Endothelial cell of umbilical vein (primary cell): ENCODE data around the gene RUSC2. TPM values are rescaled to one million over a fixed set of nuclear protein-coding genes. Genes with fewer than 3 reads are reported as not detected.

ENCODE experiments used
- BruUV-seq: library from RNA; stranded (reverse); fragments of 400-500 nt; replicated peaks from 2 replicates; lab custom pipeline; 2021; lab: Mats Ljungman, UMichigan
- CTCF ChIA-PET: fragments of 300-600, 350-600 bp; sonication (Branson Sonifier 250); formaldehyde crosslinking; loops from one replicate; lab custom pipeline; 2021; ENCODE audit warnings: antibody characterized with exemption, inconsistent platforms; lab: Charles Lee
- POLR2A ChIA-PET: fragments of 300-600, 350-600 bp; sonication (Branson Sonifier 250); formaldehyde crosslinking; loops from one replicate; lab custom pipeline; 2021; ENCODE audit warnings: antibody characterized with exemption, inconsistent platforms; lab: Charles Lee
- DNase-seq: peaks from one replicate; pipeline ENCODE4 v3.0.0-alpha.2; 2011; ENCODE audit warnings: low read depth, low spot score
- FAIRE-seq: peaks from 2 replicates; lab custom pipeline; 2011; peaks lifted over from hg19 to GRCh38; lab: Jason Lieb, UNC
- H2AFZ ChIP-seq: 2 replicates; pipeline ENCODE4 v1.6.0; 2012; ENCODE audit warnings: low read depth, low read length, control low read depth, inconsistent platforms
- H3K27ac ChIP-seq: 2 replicates; pipeline ENCODE4 v1.5.1; 2011; ENCODE audit warnings: low read depth, mild to moderate bottlenecking, control low read depth, low read length, moderate library complexity; ENCODE audit not compliant: insufficient read depth
- H3K27me3 ChIP-seq, 2 experiments: 2 replicates each; pipeline versions ENCODE4 v1.6.0 to v1.6.1; 2011; ENCODE audit warnings: low read length in 2 of 2, mixed read lengths in 1 of 2; ENCODE audit not compliant: control insufficient read depth in 2 of 2, insufficient read depth in 2 of 2
- H3K36me3 ChIP-seq, 2 experiments: 2 replicates in 1 of 2; 3 replicates in 1 of 2; pipeline ENCODE4 v1.5.1; 2011; ENCODE audit warnings: low read length in 2 of 2, mild to moderate bottlenecking in 1 of 2, moderate library complexity in 1 of 2; ENCODE audit not compliant: control insufficient read depth in 2 of 2, insufficient read depth in 2 of 2; ENCODE audit errors: extremely low read depth in 1 of 2
- H3K4me1 ChIP-seq: 3 replicates; pipeline ENCODE4 v1.5.1; 2011; ENCODE audit warnings: mild to moderate bottlenecking, low read length; ENCODE audit not compliant: control insufficient read depth, insufficient read depth; ENCODE audit errors: extremely low read depth
- H3K4me2 ChIP-seq: 2 replicates; pipeline ENCODE4 v1.6.1; 2011; ENCODE audit warnings: low read length, control low read depth, mixed read lengths; ENCODE audit not compliant: insufficient read depth
- H3K4me3 ChIP-seq, 3 experiments: fragments of 200-600 bp in 1 of 3; sonication (generic), shearing (Covaris generic) in 1 of 3; replicated peaks in 1 of 3; 2 replicates each; pipeline ENCODE4 v1.5.1; 2011 to 2016; ENCODE audit warnings: control low read depth in 3 of 3, low read length in 3 of 3, mild to moderate bottlenecking in 2 of 3, inconsistent platforms in 1 of 3, low read depth in 1 of 3, moderate library complexity in 1 of 3; ENCODE audit not compliant: insufficient read depth in 1 of 3
- H3K79me2 ChIP-seq: 2 replicates; pipeline ENCODE4 v1.6.0; 2012; ENCODE audit warnings: low read length, inconsistent platforms; ENCODE audit not compliant: control insufficient read depth, insufficient read depth
- H3K9ac ChIP-seq: replicated peaks from 2 replicates; pipeline ENCODE3; 2011; ENCODE audit warnings: low read length, control low read depth; ENCODE audit not compliant: insufficient read depth; ENCODE audit errors: extremely low read depth
- H3K9me1 ChIP-seq: replicated peaks from 3 replicates; pipeline ENCODE4 v1.6.0; 2011; ENCODE audit warnings: mild to moderate bottlenecking, low read length; ENCODE audit not compliant: control insufficient read depth, insufficient read depth; ENCODE audit errors: extremely low read depth
- H3K9me3 ChIP-seq: replicated peaks from 2 replicates; pipeline ENCODE4 v1.5.1; 2012; ENCODE audit warnings: low read length, inconsistent platforms; ENCODE audit not compliant: control insufficient read depth, insufficient read depth
- H4K20me1 ChIP-seq: replicated peaks from 2 replicates; pipeline ENCODE3; 2011; ENCODE audit warnings: mild to moderate bottlenecking, low read length; ENCODE audit not compliant: control insufficient read depth, insufficient read depth; ENCODE audit errors: extremely low read depth
- CTCF ChIP-seq, 2 donors: IDR thresholded peaks; 1 replicate in 1 of 2; 2 replicates in 1 of 2; pipeline ENCODE4 v1.5.1; 2011; ENCODE audit warnings: low read length in 2 of 2, mild to moderate bottlenecking in 2 of 2, moderate library complexity in 2 of 2, control low read depth in 1 of 2, inconsistent platforms in 1 of 2, low read depth in 1 of 2; ENCODE audit not compliant: insufficient read depth in 1 of 2; ENCODE audit errors: extremely low read depth in 1 of 2
- EZH2 ChIP-seq: IDR thresholded peaks from 2 replicates; pipeline ENCODE4 v1.6.1; 2012; ENCODE audit warnings: borderline replicate concordance, low read depth, mild to moderate bottlenecking, moderate library complexity, low read length, inconsistent platforms; ENCODE audit not compliant: severe bottlenecking
- FOS ChIP-seq: IDR thresholded peaks from 2 replicates; pipeline ENCODE4 v1.6.1; 2011; ENCODE audit warnings: mild to moderate bottlenecking, low read length, moderate library complexity, borderline replicate concordance; ENCODE audit not compliant: insufficient read depth
- GATA2 ChIP-seq: IDR thresholded peaks from 2 replicates; pipeline ENCODE4 v1.7.0; 2011; ENCODE audit warnings: low read depth, mild to moderate bottlenecking, moderate library complexity, mixed read lengths, low read length; ENCODE audit not compliant: insufficient read length, insufficient read depth
- JUN ChIP-seq: IDR thresholded peaks from 2 replicates; pipeline ENCODE4 v1.6.1; 2011; ENCODE audit warnings: borderline replicate concordance, low read depth; ENCODE audit not compliant: insufficient read length, insufficient read depth
- MYC ChIP-seq: IDR thresholded peaks from one replicate; pipeline ENCODE4 v1.6.1; 2011; ENCODE audit warnings: mild to moderate bottlenecking, low read depth, low read length
- POLR2A ChIP-seq: IDR thresholded peaks from 2 replicates; pipeline ENCODE4 v1.6.1; 2012; ENCODE audit warnings: low read depth, mild to moderate bottlenecking, control low read depth, low read length
- POLR2AphosphoS5 ChIP-seq: IDR thresholded peaks from 2 replicates; pipeline ENCODE4 v1.6.1; 2012; ENCODE audit warnings: low read depth, mild to moderate bottlenecking, control low read depth, low read length, moderate library complexity; ENCODE audit not compliant: insufficient read depth
- dilution Hi-C: fragments of 300-500 bp; cut with MboI; formaldehyde crosslinking; loops from one replicate; pipeline ENCODE4 v1.15.0; 2019; ENCODE audit warnings: low sequenced_read_pairs; ENCODE audit not compliant: extremely low pct_ligation_motif_present
- intact Hi-C: fragments of 100-400 bp; cut with micrococcal nuclease; formaldehyde crosslinking; loops from one replicate; pipeline ENCODE4 v1.10.0; 2022
- polyA plus RNA-seq, 4 experiments: library from polyadenylated mRNA; depleted of rRNA in 3 of 4; stranded (reverse) in 3 of 4; unstranded in 1 of 4; fragments of >200 nt; gene quantifications; 2 replicates each; pipeline versions ENCODE4 v1.2.1 to v1.2.3, GENCODE V29; 2011 to 2012; ENCODE audit warnings: missing spikeins in 1 of 4
- total RNA-seq: library from RNA; stranded (reverse); gene quantifications from 2 replicates; pipeline ENCODE4 v1.2.3, GENCODE V29; 2021
- TF ChIP-seq, protein P1 (sequence below): IDR thresholded peaks from 2 replicates; pipeline ENCODE4 v1.6.1; 2011; ENCODE audit not compliant: insufficient read depth, insufficient read length

RUSC2 gene
- total and polyA plus RNA-seq, 2 donors (not counting 3 experiments of a cell fraction or from before 2014, with no cell fraction given) = 26.1 to 46.2 TPM

GRCh38 chr9:35518981-35519679, 29.2 kb downstream of the RUSC2 start:
- Histone ChIP-seq H3K79me2 (peaks cover 74% of the 10 kb centered on the region), H3K36me3 (no peaks in the 10 kb centered on the region), H4K20me1 (no peaks in the 10 kb centered on the region), H3K4me1 (peaks cover 60% of the 10 kb centered on the region), H3K9ac (peak overlapping the region; percentile 90), H3K4me3 (no peak overlapping the region), H3K27me3 (no peaks in the 10 kb centered on the region), H2AFZ (no peak overlapping the region), H3K27ac (peak overlapping the region; percentile 99), H3K9me3 (no peaks in the 10 kb centered on the region), H3K4me2 (peak overlapping the region; percentile 75), H3K9me1 (no peaks in the 10 kb centered on the region)
- CTCF ChIA-PET = interaction anchor here (0.8 to 7.2 kb wide), 13 partner anchors 11 to 403 kb away, joined by 3 to 83 read pairs (median 6); partner anchors contain the start of genes ATOSB, RUSC2 and UNC13B
- FAIRE-seq (peak; percentile 75), DNase-seq (peak; percentile 55)
- POLR2A ChIA-PET = interaction anchor here (0.9 to 2.6 kb wide), 7 partner anchors 8 to 33 kb away, joined by 3 to 12 read pairs (median 4); no protein-coding TSS in a partner anchor
- dilution Hi-C loops (no loop called here), intact Hi-C loops (loop anchor here (1.0 to 2.0 kb wide), 4 partner anchors 8 to 34 kb away; no protein-coding TSS in a partner anchor)
- TF ChIP-seq EZH2 (no peak), GATA2 (peak; percentile 46), JUN (peak; percentile 26), CTCF (IDR thresholded peaks at IDR 0.05; ENCODE audit: extremely low read depth in 1 of 2, insufficient read depth in 1 of 2, low read depth in 1 of 2, low read length in 2 of 2) (no peak), POLR2A (peak; percentile 29), MYC (no peak), FOS (peak; percentile 56), POLR2AphosphoS5 (peak; percentile 40)
- TF ChIP-seq, protein P1, sequence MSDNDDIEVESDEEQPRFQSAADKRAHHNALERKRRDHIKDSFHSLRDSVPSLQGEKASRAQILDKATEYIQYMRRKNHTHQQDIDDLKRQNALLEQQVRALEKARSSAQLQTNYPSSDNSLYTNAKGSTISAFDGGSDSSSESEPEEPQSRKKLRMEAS = no peak
- TSS peak; percentile 58 for BruUV-seq
